Panc1 (cell line): Measurements from ENCODE around the gene SLC2A6. TPM values are rescaled to one million over a fixed set of nuclear protein-coding genes. Genes with fewer than 3 reads are reported as not detected.

Experiments used
- ATAC-seq: fragments of 200-7000 bp; cut with Tn5 transposase; 2 replicates; pipeline ENCODE4 v1.9.1; 2020; ENCODE audit warnings: mild to moderate bottlenecking, moderate library complexity
- BruUV-seq: library from RNA; stranded (reverse); fragments of 400-500 nt; replicated peaks from 2 replicates; lab custom pipeline; 2021; lab: Mats Ljungman, UMichigan
- CTCF ChIA-PET: fragments of 300-600 bp; sonication (Branson Sonifier 250); formaldehyde crosslinking; loops from one replicate; lab custom pipeline; 2022; ENCODE audit warnings: antibody characterized with exemption; lab: Charles Lee
- POLR2A ChIA-PET: fragments of 300-600 bp; sonication (Branson Sonifier 250); formaldehyde crosslinking; loops from one replicate; lab custom pipeline; 2022; ENCODE audit warnings: antibody characterized with exemption; lab: Charles Lee
- DNase-seq: peaks from one replicate; pipeline ENCODE4 v3.0.0-alpha.2; 2010; ENCODE audit warnings: low read depth, low spot score
- H3K27ac ChIP-seq: 2 replicates; pipeline ENCODE4 v1.5.1; 2011; ENCODE audit warnings: mild to moderate bottlenecking, low read length, inconsistent platforms
- H3K27me3 ChIP-seq: fragments of 200-500 bp; sonication (Bioruptor generic); 2 replicates; pipeline ENCODE4 v1.6.0; 2014; ENCODE audit warnings: low read length, inconsistent platforms; ENCODE audit not compliant: control insufficient read depth, insufficient read depth
- H3K36me3 ChIP-seq: fragments of 200-500 bp; sonication (Bioruptor generic); 2 replicates; pipeline ENCODE4 v1.5.1; 2014; ENCODE audit warnings: inconsistent platforms, mild to moderate bottlenecking, low read length, moderate library complexity; ENCODE audit not compliant: control insufficient read depth, insufficient read depth
- H3K4me1 ChIP-seq: 2 replicates; pipeline ENCODE4 v1.5.1; 2011; ENCODE audit warnings: inconsistent platforms, mild to moderate bottlenecking, low read length, moderate library complexity; ENCODE audit not compliant: control insufficient read depth, insufficient read depth
- H3K4me3 ChIP-seq, 2 experiments: 2 replicates each; pipeline ENCODE4 v1.5.1; 2011 to 2012; ENCODE audit warnings: low read depth in 2 of 2, low read length in 2 of 2, mild to moderate bottlenecking in 2 of 2, inconsistent platforms in 1 of 2, moderate library complexity in 1 of 2
- H3K9me3 ChIP-seq: fragments of 200-500 bp; sonication (Bioruptor generic); 2 replicates; pipeline ENCODE4 v1.5.1; 2014; ENCODE audit warnings: low read depth, mild to moderate bottlenecking, inconsistent platforms, low read length, moderate library complexity; ENCODE audit not compliant: control insufficient read depth, insufficient read depth
- CTCF ChIP-seq: fragments of 450-650 bp; IDR thresholded peaks from 2 replicates; pipeline ENCODE4 v1.5.1; 2017; ENCODE audit warnings: mild to moderate bottlenecking
- POLR2AphosphoS5 ChIP-seq: IDR thresholded peaks from 2 replicates; pipeline ENCODE4 v1.6.1; 2012; ENCODE audit warnings: mild to moderate bottlenecking, low read depth, low read length, moderate library complexity
- REST ChIP-seq, 2 experiments: IDR thresholded peaks; 2 replicates each; pipeline ENCODE4 v1.6.1; 2011 to 2012; ENCODE audit warnings: low read depth in 2 of 2, control low read depth in 1 of 2, low read length in 1 of 2, mild to moderate bottlenecking in 1 of 2, moderate library complexity in 1 of 2; ENCODE audit not compliant: insufficient read depth in 1 of 2
- SIN3A ChIP-seq: IDR thresholded peaks from 2 replicates; pipeline ENCODE4 v1.6.1; 2012; ENCODE audit warnings: low read depth, mild to moderate bottlenecking, low read length, moderate library complexity, borderline replicate concordance; ENCODE audit not compliant: insufficient read depth
- TCF7L2 ChIP-seq: IDR thresholded peaks from 2 replicates; pipeline ENCODE4 v1.6.1; 2011; ENCODE audit warnings: mild to moderate bottlenecking, low read depth, low read length, inconsistent platforms
- in situ Hi-C: cut with HindIII; loops from 2 replicates; pipeline ENCODE4 v1.10.0; 2016; ENCODE audit warnings: low sequenced_read_pairs, low pct_unique_long_range_greater_than_20kb
- intact Hi-C: fragments of 100-400 bp; cut with micrococcal nuclease; formaldehyde crosslinking; loops from one replicate; pipeline ENCODE4 v1.10.0; 2022; ENCODE audit not compliant: unreplicated experiment
- total RNA-seq: library from RNA; stranded (reverse); gene quantifications from one replicate; pipeline ENCODE4 v1.2.1, GENCODE V29; 2021; ENCODE audit not compliant: unreplicated experiment

The SLC2A6 gene
- total RNA-seq, 1 experiment from 2014 or later, result 48.2 TPM

- Histone ChIP-seq H3K4me3 (no peak overlapping the region), H3K36me3 (no peaks in the 10 kb centered on the region), H3K9me3 (peaks cover 12% of the 10 kb centered on the region; the same call in 1 of the 2 replicates), H3K27ac (peak overlapping the region; percentile 48; the same call in 1 of the 2 replicates), H3K27me3 (no peaks in the 10 kb centered on the region), H3K4me1 (peaks cover 31% of the 10 kb centered on the region)
- no peak for DNase-seq
- intact Hi-C loops, result no loop called here
- CTCF ChIA-PET, result no interaction called here
- POLR2A ChIA-PET, result no interaction called here
- in situ Hi-C loops, result no loop called here
- BruUV-seq, result no TSS peak
- no peak for TF ChIP-seq POLR2AphosphoS5
- no peak for TF ChIP-seq TCF7L2
- TF ChIP-seq REST (IDR thresholded peaks at IDR 0.05; ENCODE audit: insufficient read depth in 1 of 2, low read depth in 2 of 2, low read length in 1 of 2), result no peak
- ATAC-seq, result peak; percentile 40
Observed at GRCh38 chr9:133505901-133506652, 27.2 kb upstream of the SLC2A6 start.

- no TSS peak for BruUV-seq
- DNase-seq (no peak), ATAC-seq (no peak)
- TF ChIP-seq POLR2AphosphoS5 (no peak), TCF7L2 (no peak)
- in situ Hi-C loops, result no loop called here
- Histone ChIP-seq H3K9me3 (peaks cover 12% of the 10 kb centered on the region; the same call in 1 of the 2 replicates), H3K27ac (peak overlapping the region; percentile 48; the same call in 1 of the 2 replicates), H3K4me3 (no peak overlapping the region), H3K36me3 (no peaks in the 10 kb centered on the region), H3K4me1 (peaks cover 29% of the 10 kb centered on the region), H3K27me3 (no peaks in the 10 kb centered on the region)
- intact Hi-C loops, result no loop called here
- ChIA-PET POLR2A (no interaction called here), CTCF (no interaction called here)
Observed at GRCh38 chr9:133505186-133505830, 26.4 kb upstream of the SLC2A6 start.

GRCh38 chr9:133502112-133502511 is 23.2 kb upstream of the SLC2A6 start:
- no peak for DNase-seq
- Histone ChIP-seq H3K9me3 (peaks cover 12% of the 10 kb centered on the region; the same call in 1 of the 2 replicates), H3K4me3 (no peak overlapping the region), H3K36me3 (no peaks in the 10 kb centered on the region), H3K27ac (no peak overlapping the region), H3K4me1 (peaks cover 6% of the 10 kb centered on the region; the same call in 1 of the 2 replicates), H3K27me3 (no peaks in the 10 kb centered on the region)
- ATAC-seq, result no peak
- TF ChIP-seq TCF7L2, result no peak
- no peak for TF ChIP-seq REST (IDR thresholded peaks at IDR 0.05; ENCODE audit: insufficient read depth in 1 of 2, low read depth in 2 of 2, low read length in 1 of 2)
- no peak for TF ChIP-seq CTCF
- no peak for TF ChIP-seq SIN3A
- TF ChIP-seq POLR2AphosphoS5, result no peak
- ChIA-PET POLR2A (no interaction called here), CTCF (no interaction called here)
- BruUV-seq, result no TSS peak
- in situ Hi-C loops, result no loop called here
- intact Hi-C loops, result no loop called here
